GM12878 (cell line): ENCODE results near the gene MICALL2. TPM values are rescaled to one million over a fixed set of nuclear protein-coding genes. Genes with fewer than 3 reads are reported as not detected.

Experiments
- ATAC-seq: fragments of 200-7000 bp; cut with Tn5 transposase; 3 replicates; pipeline ENCODE4 v1.9.1; 2020; ENCODE audit warnings: mild to moderate bottlenecking, moderate library complexity
- BruUV-seq: library from RNA; stranded (reverse); fragments of 400-500 nt; replicated peaks from 2 replicates; lab custom pipeline; 2021; lab: Mats Ljungman, UMichigan
- CTCF ChIA-PET: fragments of 300-600 bp; sonication (Branson Sonifier 250); formaldehyde crosslinking; extraction: SDS; loops from one replicate; lab custom pipeline; 2021; ENCODE audit warnings: inconsistent platforms; lab: Yijun Ruan, JAX
- POLR2A ChIA-PET: fragments of 350-600 bp; formaldehyde crosslinking; extraction: SDS; loops from one replicate; lab custom pipeline; 2021; ENCODE audit warnings: inconsistent platforms; lab: Charles Lee
- RAD21 ChIA-PET: fragments of 300-600 bp; sonication (Branson Sonifier 250); formaldehyde crosslinking; loops from one replicate; lab custom pipeline; 2023; ENCODE audit warnings: antibody characterized with exemption; ENCODE audit not compliant: unreplicated experiment; lab: Charles Lee
- SMC1A ChIA-PET: fragments of 300-600 bp; sonication (Branson Sonifier 250); formaldehyde crosslinking; loops from one replicate; lab custom pipeline; 2023; ENCODE audit not compliant: unreplicated experiment, uncharacterized antibody; lab: Charles Lee
- DNase-seq: peaks from one replicate; pipeline ENCODE4 v3.0.0-alpha.2; 2011; ENCODE audit warnings: low read depth, low spot score
- FAIRE-seq: peaks from 3 replicates; lab custom pipeline; 2011; peaks lifted over from hg19 to GRCh38; lab: Jason Lieb, UNC
- H2AFZ ChIP-seq: 2 replicates; pipeline ENCODE4 v1.6.0; 2011; ENCODE audit warnings: low read depth, low read length, control low read depth; ENCODE audit not compliant: control insufficient read depth
- H3K27ac ChIP-seq: 2 replicates; pipeline ENCODE4 v1.5.1; 2011; ENCODE audit warnings: control low read depth; ENCODE audit not compliant: control insufficient read depth, insufficient read depth
- H3K27me3 ChIP-seq, 2 experiments: replicated peaks in 1 of 2; 2 replicates each; pipeline versions ENCODE4 v1.6.0 to v1.6.1; 2011; ENCODE audit warnings: low read length in 1 of 2; ENCODE audit not compliant: control insufficient read depth in 2 of 2, insufficient read depth in 2 of 2
- H3K36me3 ChIP-seq, 2 experiments: 2 replicates each; pipeline ENCODE4 v1.5.1; 2011; ENCODE audit warnings: low read length in 1 of 2; ENCODE audit not compliant: control insufficient read depth in 2 of 2, insufficient read depth in 2 of 2
- H3K4me1 ChIP-seq: 2 replicates; pipeline ENCODE4 v1.6.1; 2011; ENCODE audit warnings: mild to moderate bottlenecking, low read length, moderate library complexity, mixed read lengths; ENCODE audit not compliant: control insufficient read depth, insufficient read depth
- H3K4me2 ChIP-seq: 2 replicates; pipeline ENCODE4 v1.6.0; 2011; ENCODE audit warnings: control low read depth; ENCODE audit not compliant: control insufficient read depth, insufficient read depth
- H3K4me3 ChIP-seq: fragments of 200-600 bp; sonication (generic); 2 replicates; pipeline ENCODE4 v1.5.1; 2016
- H3K79me2 ChIP-seq: 2 replicates; pipeline ENCODE4 v1.6.0; 2011; ENCODE audit warnings: low read length; ENCODE audit not compliant: control insufficient read depth, insufficient read depth
- H3K9ac ChIP-seq: 2 replicates; pipeline ENCODE4 v1.8.0; 2011; ENCODE audit warnings: low read length, control low read depth, mixed read lengths; ENCODE audit not compliant: control insufficient read depth, insufficient read depth
- H3K9me3 ChIP-seq: replicated peaks from 3 replicates; pipeline ENCODE4 v1.5.1; 2011; ENCODE audit warnings: mild to moderate bottlenecking, low read length; ENCODE audit not compliant: control insufficient read depth, insufficient read depth
- H4K20me1 ChIP-seq: 2 replicates; pipeline ENCODE4 v1.6.0; 2011; ENCODE audit not compliant: control insufficient read depth, insufficient read depth
- ATF7 ChIP-seq: fragments of 450-650 bp; IDR thresholded peaks from 2 replicates; pipeline ENCODE4 v1.6.1; 2016; ENCODE audit warnings: low read depth, mild to moderate bottlenecking
- CHD1 ChIP-seq: IDR thresholded peaks from 2 replicates; pipeline ENCODE4 v1.6.1; 2012; ENCODE audit warnings: low read depth, low read length, improper control_type of control experiment
- JUNB ChIP-seq: IDR thresholded peaks from 2 replicates; pipeline ENCODE4 v1.6.1; 2016; ENCODE audit warnings: antibody characterized with exemption, mild to moderate bottlenecking
- KLF5 ChIP-seq: fragments of 450-650 bp; IDR thresholded peaks from 2 replicates; pipeline ENCODE4 v1.6.1; 2014; ENCODE audit warnings: mild to moderate bottlenecking; ENCODE audit not compliant: partially characterized antibody
- POLR2AphosphoS2 ChIP-seq: IDR thresholded peaks from 2 replicates; pipeline ENCODE4 v1.6.1; 2011; ENCODE audit warnings: low read depth, mild to moderate bottlenecking, low read length, improper control_type of control experiment, moderate library complexity
- POU2F2 ChIP-seq: IDR thresholded peaks from 3 replicates; pipeline ENCODE4 v1.6.1; 2011; ENCODE audit warnings: low read depth, mild to moderate bottlenecking, low read length, borderline replicate concordance
- SIX5 ChIP-seq: IDR thresholded peaks from 2 replicates; pipeline ENCODE4 v1.6.1; 2011; ENCODE audit warnings: mild to moderate bottlenecking, low read depth, low read length, moderate library complexity; ENCODE audit not compliant: severe bottlenecking
- TAF1 ChIP-seq: IDR thresholded peaks from 2 replicates; pipeline ENCODE4 v1.6.1; 2011; ENCODE audit warnings: mild to moderate bottlenecking, low read depth, low read length, borderline replicate concordance
- WGBS: methylation state at CpG from one replicate; pipeline ENCODE4 v1.1.6; 2016; ENCODE audit warnings: low lambda C conversion rate; ENCODE audit not compliant: insufficient replicate concordance, insufficient coverage; ENCODE audit errors: missing lambda C conversion rate; 5-methylcytosine and 5-hydroxymethylcytosine counted together
- in situ Hi-C: fragments of 300-500 bp; cut with MboI; formaldehyde crosslinking; loops from 9 replicates; pipeline ENCODE4 v1.14.3; 2018; ENCODE audit warnings: mixed read lengths
- intact Hi-C: fragments of 100-400 bp; cut with micrococcal nuclease; formaldehyde crosslinking; loops from one replicate; pipeline ENCODE4 v1.14.2; 2022; ENCODE audit not compliant: unreplicated experiment
- polyA plus RNA-seq, 11 experiments: library from polyadenylated mRNA; depleted of rRNA in 4 of 11; unstranded in 6 of 11; stranded (reverse) in 5 of 11; fragments of >200 nt; fragmentation: Nextera tagmentation in 4 of 11; fragmentation: Illumina TruSeq in 1 of 11; extraction: Ambion mirVana in 4 of 11; extraction: Trizol in 1 of 11; gene quantifications; 1 replicate in 1 of 11; 2 replicates in 10 of 11; pipeline versions ENCODE4 v1.2.1 to v1.2.3, GENCODE V29; 2011 to 2016; ENCODE audit warnings: inconsistent platforms in 2 of 11, missing spikeins in 2 of 11, low read depth in 1 of 11
- total RNA-seq, 4 experiments: library from RNA; depleted of rRNA in 3 of 4; stranded (reverse); fragments of >200 nt in 3 of 4; fragmentation: Illumina TruSeq in 1 of 4; extraction: Trizol in 1 of 4; gene quantifications; 2 replicates each; pipeline versions ENCODE4 v1.2.1 to v1.2.3, GENCODE V29; 2013 to 2021
- TF ChIP-seq, protein P1 (sequence below): IDR thresholded peaks from 2 replicates; pipeline ENCODE4 v1.6.1; 2011; ENCODE audit warnings: borderline replicate concordance, low read depth, mild to moderate bottlenecking, moderate library complexity, mixed read lengths, low read length; ENCODE audit not compliant: insufficient read depth; ENCODE audit errors: extremely low read length
- TF ChIP-seq, protein P2 (sequence below): fragments of 450-650 bp; IDR thresholded peaks from 2 replicates; pipeline ENCODE4 v1.6.1; 2017; ENCODE audit warnings: mild to moderate bottlenecking, low read depth, inconsistent platforms; ENCODE audit not compliant: poor library complexity, severe bottlenecking
- TF ChIP-seq, protein P3 (sequence below): fragments of 150-350 bp; IDR thresholded peaks from 2 replicates; pipeline ENCODE4 v1.6.1; 2016; ENCODE audit warnings: low read depth, low read length

The MICALL2 gene
- total and polyA plus RNA-seq, 10 of the 15 experiments (the other 5 are each of a cell fraction or from before 2014, with no cell fraction given): 0.04 to 1.7 (median 0.83) TPM; not detected in 3

DNA sequence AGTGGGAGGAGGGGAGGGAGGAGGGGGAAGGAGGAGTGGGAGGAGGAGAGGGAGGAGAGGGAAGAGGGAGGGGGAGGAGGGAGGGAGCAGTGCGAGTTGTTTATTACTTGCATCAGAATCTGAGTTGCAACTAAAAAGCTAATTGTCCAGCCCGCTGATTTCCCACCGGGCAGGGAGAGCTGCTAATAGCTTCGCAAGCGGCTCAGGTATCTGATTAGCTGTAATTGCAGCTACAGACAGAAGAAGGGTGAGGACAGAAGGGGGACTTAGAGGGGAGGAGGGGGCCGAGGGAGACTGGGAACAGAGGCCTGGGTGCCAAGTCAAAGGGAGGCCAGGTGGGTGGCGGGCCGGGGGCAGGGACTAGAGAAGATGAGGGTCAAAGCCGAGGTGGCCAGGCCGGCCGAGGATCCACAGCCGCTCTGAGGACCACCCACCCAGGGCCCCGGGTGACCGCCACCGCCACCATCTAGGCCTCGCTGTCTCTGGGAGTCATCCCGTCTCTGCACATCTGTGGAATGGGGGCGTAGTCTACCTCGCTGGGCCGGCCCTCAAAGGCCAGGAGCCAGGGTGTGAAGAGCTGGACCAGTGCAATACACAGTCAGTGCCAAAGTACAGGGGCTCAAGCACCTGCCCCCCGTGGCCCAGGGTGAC, 54.2 kb downstream of the MICALL2 start (continued):
- TF ChIP-seq, protein P1, sequence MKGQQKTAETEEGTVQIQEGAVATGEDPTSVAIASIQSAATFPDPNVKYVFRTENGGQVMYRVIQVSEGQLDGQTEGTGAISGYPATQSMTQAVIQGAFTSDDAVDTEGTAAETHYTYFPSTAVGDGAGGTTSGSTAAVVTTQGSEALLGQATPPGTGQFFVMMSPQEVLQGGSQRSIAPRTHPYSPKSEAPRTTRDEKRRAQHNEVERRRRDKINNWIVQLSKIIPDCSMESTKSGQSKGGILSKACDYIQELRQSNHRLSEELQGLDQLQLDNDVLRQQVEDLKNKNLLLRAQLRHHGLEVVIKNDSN: no peak
- TF ChIP-seq ATF7: no peak
- TF ChIP-seq, protein P2, sequence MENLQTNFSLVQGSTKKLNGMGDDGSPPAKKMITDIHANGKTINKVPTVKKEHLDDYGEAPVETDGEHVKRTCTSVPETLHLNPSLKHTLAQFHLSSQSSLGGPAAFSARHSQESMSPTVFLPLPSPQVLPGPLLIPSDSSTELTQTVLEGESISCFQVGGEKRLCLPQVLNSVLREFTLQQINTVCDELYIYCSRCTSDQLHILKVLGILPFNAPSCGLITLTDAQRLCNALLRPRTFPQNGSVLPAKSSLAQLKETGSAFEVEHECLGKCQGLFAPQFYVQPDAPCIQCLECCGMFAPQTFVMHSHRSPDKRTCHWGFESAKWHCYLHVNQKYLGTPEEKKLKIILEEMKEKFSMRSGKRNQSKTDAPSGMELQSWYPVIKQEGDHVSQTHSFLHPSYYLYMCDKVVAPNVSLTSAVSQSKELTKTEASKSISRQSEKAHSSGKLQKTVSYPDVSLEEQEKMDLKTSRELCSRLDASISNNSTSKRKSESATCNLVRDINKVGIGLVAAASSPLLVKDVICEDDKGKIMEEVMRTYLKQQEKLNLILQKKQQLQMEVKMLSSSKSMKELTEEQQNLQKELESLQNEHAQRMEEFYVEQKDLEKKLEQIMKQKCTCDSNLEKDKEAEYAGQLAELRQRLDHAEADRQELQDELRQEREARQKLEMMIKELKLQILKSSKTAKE: no peak
- TF ChIP-seq POU2F2: no peak

DNA sequence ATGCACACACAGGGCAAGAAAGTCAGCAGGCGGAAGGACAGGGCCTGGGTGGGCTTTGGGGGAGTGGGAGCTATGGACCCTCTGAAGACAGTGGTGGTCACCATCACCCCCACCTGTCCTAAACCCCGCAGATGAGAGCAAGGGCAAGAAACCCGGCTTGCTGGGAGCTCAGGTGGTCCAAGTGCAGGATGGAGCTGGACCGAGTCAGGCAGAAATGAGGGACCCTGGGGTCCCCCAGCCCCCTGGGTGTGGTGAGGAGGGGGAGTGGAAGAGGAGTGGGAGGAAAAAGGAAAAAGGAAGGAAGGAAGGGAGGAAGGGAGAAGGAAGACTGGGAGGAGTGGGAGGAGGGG, 54.8 kb downstream of the MICALL2 start:
- DNase-seq (no peak), FAIRE-seq (no peak), ATAC-seq (no peak)
- intact Hi-C loops (no loop called here), in situ Hi-C loops (no loop called here)
- WGBS: 43% methylated on average over 4 of the region's 4 CpGs
- SMC1A ChIA-PET: no interaction called here
- H3K9me3 ChIP-seq: no peaks in the 10 kb centered on the region; the same call in 2 of the 3 replicates
- no TSS peak for BruUV-seq
- no peaks in the 10 kb centered on the region for H3K4me1 ChIP-seq
- peaks cover 0 to 3% of the 10 kb centered on the region in 2 experiments; a peak in 2 of 4 replicates for H3K27me3 ChIP-seq
- CTCF ChIA-PET: interaction anchor here (0.6 kb wide), 1 partner anchor 339 kb away, joined by 4 read pairs; no protein-coding TSS in a partner anchor
- RAD21 ChIA-PET: no interaction called here
- POLR2A ChIA-PET: no interaction called here
- no peak overlapping the region for H3K27ac ChIP-seq
- TF ChIP-seq SIX5 (no peak), KLF5 (no peak), JUNB (no peak), CHD1 (no peak), POLR2AphosphoS2 (no peak), TAF1 (no peak)
- TF ChIP-seq, protein P3, sequence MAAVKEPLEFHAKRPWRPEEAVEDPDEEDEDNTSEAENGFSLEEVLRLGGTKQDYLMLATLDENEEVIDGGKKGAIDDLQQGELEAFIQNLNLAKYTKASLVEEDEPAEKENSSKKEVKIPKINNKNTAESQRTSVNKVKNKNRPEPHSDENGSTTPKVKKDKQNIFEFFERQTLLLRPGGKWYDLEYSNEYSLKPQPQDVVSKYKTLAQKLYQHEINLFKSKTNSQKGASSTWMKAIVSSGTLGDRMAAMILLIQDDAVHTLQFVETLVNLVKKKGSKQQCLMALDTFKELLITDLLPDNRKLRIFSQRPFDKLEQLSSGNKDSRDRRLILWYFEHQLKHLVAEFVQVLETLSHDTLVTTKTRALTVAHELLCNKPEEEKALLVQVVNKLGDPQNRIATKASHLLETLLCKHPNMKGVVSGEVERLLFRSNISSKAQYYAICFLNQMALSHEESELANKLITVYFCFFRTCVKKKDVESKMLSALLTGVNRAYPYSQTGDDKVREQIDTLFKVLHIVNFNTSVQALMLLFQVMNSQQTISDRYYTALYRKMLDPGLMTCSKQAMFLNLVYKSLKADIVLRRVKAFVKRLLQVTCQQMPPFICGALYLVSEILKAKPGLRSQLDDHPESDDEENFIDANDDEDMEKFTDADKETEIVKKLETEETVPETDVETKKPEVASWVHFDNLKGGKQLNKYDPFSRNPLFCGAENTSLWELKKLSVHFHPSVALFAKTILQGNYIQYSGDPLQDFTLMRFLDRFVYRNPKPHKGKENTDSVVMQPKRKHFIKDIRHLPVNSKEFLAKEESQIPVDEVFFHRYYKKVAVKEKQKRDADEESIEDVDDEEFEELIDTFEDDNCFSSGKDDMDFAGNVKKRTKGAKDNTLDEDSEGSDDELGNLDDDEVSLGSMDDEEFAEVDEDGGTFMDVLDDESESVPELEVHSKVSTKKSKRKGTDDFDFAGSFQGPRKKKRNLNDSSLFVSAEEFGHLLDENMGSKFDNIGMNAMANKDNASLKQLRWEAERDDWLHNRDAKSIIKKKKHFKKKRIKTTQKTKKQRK: no peak
- no peak overlapping the region for H3K9ac ChIP-seq
- H3K36me3 ChIP-seq: no peaks in the 10 kb centered on the region
- no peak overlapping the region for H3K4me2 ChIP-seq
- no peak overlapping the region for H2AFZ ChIP-seq
- H3K4me3 ChIP-seq: no peak overlapping the region
- H4K20me1 ChIP-seq: no peaks in the 10 kb centered on the region
- no peaks in the 10 kb centered on the region for H3K79me2 ChIP-seq
